NCI-H128 (cell line): ENCODE data around the gene ADPRM.
"Not testable (repeated sequence)": the region's sequence is repeated elsewhere in the genome, so short reads cannot be mapped to it uniquely, and the experiment has no call there.

Experiments used
- DNase-seq: peaks from one replicate; lab custom pipeline; 2025; ENCODE audit not compliant: unreplicated experiment; lab: John Stamatoyannopoulos, UW

ADPRM gene

DNA sequence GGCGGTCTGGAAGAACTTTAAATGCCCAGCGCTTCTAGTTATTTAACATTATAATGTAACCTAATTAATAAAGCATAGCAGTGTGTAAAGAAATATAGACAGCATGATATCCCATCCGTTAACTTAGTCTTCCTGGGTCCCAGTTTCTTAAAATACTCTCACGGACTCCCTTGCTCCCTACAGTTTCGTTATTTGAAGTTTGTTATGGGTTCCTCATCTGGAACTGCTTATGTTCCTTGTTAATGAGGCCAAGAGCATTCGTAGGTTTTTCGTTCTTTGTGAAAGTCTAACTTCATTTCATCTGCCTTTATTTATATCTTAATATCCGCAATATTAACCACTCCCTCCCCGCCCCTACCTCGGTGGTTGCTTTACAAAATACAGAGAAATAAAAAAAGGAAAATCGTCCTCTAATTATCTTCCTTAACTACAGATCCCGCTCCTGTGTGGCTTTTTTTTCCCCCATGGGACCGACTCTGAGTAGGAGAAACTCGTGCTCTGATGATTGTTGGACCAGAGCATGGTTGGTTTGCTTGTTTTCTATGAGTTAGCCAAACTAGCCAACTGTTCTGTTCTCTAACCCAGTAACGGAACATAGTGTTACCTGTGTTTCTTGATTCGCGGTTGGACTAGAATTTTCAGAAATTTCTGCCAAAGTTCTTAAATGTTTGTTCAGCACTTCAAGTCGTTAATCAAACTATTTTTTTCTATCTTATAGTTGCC lies 863 bp downstream of the ADPRM start:
- no peak for DNase-seq

GRCh38 chr17:10699856-10700255 lies 2.5 kb downstream of the ADPRM start:
- no peak for DNase-seq

- DNase-seq = no peak
Observed at GRCh38 chr17:10702574-10702973, 5.2 kb downstream of the ADPRM start.

DNA sequence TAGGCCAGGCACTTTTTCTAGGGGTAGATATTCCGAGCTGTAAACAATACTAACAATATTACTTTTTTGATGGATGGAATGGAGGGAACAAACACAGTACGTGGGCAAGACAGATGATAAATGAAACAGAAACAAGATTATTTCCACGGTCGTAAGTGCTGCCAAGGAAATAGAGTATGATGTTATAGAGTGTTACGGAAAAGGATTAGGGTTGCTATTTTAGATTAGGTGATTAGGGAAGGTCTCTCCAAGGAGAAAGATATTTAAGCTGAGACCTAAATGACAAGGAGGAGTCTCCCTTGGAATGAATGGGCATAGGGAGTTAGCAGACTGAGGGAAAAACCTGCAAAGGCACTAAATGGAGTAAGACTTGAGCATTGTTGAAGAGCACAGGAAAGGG lies 8.3 kb downstream of the ADPRM start:
- no peak for DNase-seq

- no peak for DNase-seq
Observed at GRCh38 chr17:10713318-10713717, 15.9 kb downstream of the ADPRM start.

DNA sequence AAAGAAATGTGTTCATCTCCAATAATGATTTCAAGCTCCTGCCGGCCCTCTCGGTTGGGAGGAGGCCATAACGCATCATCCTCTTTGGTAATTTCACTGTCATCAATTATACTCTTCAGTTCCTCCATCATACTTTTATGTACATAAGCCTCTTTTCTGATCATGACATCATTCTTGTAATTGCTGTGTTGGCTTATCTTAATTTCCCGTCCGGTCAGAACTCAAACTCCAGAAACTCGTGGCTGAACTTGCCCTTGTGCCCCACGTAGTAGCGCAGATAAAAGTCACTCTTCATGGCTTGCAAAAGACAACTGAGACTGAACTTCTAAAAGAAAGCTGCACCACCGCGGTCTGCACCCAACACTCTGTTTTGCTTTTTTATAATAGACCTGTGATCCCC lies 18.8 kb downstream of the ADPRM start:
- DNase-seq = no peak

DNA sequence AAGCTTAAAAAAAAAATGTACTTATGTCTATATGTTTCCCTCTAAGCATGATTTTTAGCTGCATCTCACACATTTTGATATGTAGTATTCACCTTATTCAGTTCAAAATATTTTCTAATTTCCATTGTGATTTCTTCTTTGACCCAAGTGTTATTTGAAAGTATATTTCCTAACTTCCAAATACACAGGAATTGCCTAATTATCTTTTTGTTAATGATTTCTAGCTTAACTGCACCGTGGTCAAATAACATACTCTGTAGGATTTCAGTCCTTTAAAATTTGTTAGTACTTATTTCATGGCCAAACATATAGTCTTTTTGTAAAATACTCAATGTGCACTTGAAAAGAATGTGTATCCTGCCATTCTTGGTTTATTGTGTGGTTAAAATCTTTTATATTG lies 21.2 kb downstream of the ADPRM start:
- DNase-seq = no peak

DNA sequence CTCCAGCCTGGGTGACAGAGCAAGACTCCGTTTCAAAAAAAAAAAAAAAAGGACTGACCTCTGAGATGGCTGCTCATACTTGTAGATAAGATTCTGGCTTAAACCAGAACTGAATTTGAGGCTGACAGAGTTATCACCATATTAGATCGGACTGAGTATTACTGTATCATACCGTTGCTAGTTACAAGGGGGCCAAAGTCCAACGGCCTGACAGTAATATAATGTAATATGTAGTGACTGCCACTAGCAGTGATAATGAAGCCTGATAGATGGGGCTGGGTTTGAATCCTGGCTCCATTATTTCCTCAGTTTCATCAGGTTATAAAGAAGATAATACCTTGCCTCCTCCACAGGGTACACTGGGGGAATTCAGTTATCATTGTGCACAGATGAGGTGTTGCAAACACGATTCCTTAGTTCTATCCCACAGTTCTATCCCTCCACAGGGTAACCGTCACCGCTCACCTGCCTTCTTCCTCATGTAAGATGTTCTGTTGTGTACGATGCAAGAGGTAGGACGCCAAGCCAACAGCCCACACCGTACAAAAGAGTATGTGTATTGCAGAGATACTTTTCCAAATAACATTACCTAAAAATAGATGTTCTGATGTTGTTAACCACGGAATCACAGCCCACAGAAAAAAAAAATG lies 27.3 kb downstream of the ADPRM start:
- DNase-seq = no peak

DNA sequence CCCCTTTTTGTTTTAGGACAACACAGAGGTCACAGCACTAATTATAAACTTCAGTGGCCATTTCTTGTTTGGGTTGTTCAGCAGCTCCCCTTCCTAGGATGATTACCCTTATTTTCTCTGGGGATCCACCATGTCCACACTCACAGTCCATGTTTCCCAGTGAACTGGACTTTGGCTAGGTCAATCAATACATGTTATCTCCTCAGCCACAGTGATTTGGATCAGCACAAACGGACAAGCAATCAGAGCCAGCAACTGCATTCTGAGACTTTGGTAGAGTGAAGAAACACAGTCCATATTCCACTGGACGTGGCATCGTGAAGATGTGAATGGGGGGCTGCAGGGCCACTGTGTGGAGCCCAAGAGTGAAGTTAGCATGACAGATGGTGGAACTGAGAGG lies 27.9 kb downstream of the ADPRM start:
- DNase-seq = no peak

- no peak for DNase-seq
Observed at GRCh38 chr17:10726196-10726595, 28.8 kb downstream of the ADPRM start.

DNA sequence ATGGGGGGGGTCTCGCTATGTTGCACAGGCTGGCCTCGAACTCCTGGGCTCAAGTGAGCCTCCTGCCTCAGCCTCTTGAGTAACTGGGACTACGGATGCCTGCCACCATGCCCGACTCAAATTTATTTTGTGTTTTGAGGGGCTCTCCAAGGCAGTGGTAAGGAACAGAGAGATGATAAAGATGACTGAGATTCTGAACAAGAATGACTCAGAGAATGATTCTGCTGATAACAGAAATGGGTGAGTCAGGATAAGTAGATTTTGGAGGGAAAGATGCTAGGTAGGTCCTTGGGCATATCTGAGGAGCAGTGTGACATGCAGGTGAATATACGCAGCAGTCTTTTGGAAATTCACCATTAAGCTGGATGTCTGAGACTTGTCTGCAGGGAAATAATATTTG lies 29.8 kb downstream of the ADPRM start:
- no peak for DNase-seq

DNA sequence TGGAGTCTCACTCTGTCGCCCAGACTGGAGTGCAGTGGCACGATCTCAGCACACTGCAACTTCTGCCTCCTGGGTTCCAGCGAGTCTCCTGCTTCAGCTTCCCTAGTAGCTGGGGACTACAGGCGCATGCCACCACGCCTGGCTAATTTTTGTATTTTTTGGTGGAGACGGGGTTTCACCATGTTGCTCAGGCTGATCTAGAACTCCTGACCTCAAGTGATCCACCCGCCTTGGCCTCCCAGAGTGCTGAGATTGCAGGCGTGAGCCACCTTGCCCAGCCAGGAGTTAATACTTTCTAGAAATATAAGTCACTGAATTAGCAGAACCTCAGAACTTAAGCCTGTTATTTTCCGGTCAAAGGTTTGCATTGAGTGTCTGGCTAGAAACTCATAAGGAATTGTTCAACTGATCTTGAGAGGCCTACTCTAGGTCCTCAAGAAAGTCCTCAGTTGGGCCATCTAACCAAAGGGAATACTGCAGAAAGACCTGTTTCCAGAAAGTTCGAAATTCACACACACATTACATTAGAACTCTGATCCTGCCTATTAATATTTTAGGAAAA lies 31.0 kb downstream of the ADPRM start:
- no peak for DNase-seq

DNA sequence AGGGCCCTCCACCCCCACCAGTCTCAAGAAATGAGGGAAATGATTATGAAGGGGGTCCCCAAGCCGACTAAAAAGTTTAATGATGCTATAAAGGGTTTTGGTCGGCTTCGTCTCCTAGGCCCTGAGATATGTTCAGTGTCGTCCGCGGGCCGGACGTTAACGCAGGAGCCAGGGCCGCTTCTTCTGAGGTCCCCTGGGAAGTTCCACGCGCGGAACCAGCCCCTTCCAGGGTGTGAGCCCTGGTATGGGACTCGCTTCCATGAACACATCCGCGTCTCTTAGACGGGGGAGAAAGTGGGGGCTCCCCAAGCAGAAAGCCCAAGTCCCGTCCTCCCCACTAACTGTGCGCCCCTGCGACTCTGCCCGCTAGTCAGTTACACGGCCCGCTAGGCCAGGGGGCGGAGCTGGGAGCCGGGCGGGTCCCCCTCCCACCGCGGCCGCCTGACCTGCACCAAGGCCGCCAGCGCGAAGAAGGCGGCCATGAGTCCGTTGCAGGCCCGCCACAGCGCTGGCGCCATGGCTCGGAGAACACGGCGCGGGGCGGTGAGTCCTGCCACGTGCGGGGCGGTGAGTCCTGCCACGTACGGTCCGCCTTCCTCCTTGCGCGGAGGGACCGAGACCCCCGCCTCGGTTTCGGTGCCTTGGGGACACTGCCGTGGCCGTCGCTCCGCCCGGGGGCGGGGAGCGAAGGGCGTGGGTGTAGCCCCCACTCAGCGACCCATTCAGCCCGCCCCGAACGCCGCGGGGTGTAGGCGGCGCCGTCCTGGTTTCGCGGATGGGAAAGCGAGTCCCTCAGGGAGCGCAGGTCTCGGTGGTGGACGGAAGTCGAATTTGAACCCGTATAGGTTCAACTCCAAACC lies 32.2 kb downstream of the ADPRM start, which contains the start of gene TMEM220:
TMEM220 (minus strand) TSS at position 690 of the 860 bp plus-strand sequence; CDS start at position 518, 172 bp downstream.
- DNase-seq = no peak

GRCh38 chr17:10730247-10730646 lies 32.9 kb downstream of the ADPRM start:
- DNase-seq = not testable (repeated sequence)

DNA sequence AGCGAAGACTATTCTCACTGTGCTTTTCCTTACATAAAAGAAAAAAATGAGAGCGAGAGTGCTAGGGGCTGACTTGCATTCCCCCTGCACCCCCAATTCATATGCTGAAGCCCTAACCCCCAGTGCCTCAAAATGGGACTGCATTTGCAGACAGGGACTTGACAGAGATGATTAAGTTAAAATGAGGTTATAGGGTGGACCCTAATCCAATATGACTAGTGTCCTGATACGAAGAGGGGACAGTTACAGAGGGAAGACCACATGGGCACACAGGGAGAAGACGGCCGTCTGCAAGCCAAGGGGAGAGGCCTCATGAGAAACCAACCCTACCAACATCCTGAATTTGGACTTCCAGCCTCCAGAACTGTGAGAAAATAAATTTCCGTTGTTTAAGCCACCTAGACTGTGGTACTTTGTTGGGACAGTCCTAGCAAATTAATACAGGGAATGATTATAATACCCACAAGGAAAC lies 34.0 kb downstream of the ADPRM start:
- no peak for DNase-seq

DNA sequence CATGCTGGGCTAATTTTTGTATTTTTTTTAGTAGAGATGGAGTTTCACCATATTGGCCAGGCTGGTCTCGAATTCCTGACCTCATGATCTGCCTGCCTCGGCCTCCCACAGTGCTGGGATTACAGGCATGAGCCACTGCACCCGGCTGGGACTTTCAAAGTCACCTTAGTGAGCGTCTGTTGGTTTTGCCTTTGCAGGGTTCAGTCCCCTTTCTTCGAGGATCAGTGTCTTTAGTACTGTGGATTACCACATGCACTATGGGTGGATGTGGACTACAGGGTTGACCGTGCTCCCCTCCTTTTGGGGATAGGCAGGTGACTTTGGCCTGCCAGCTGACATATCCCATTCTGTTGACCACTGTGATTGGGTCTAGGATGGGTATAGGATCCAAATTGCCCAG lies 34.7 kb downstream of the ADPRM start:
- not testable (repeated sequence) for DNase-seq

DNA sequence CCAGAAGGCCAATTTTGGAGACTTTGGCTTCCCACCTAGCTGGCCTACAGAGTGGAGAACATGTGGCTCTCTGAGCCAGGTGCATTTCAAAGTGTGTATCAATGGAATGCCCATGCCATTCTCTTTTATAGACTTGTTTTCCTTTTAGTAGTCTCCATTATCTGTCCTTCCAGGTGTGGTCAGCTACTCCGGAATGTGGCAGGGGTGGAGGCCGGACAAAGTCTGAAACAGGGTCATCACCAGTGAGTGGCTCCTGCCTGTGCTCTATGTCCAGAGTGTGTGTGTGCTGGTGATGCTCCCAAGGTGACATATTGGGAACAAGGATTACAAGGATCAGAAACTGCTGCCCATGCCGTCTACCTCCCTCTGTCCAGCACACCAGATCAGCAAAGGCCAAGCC lies 36.3 kb downstream of the ADPRM start:
- no peak for DNase-seq

DNA sequence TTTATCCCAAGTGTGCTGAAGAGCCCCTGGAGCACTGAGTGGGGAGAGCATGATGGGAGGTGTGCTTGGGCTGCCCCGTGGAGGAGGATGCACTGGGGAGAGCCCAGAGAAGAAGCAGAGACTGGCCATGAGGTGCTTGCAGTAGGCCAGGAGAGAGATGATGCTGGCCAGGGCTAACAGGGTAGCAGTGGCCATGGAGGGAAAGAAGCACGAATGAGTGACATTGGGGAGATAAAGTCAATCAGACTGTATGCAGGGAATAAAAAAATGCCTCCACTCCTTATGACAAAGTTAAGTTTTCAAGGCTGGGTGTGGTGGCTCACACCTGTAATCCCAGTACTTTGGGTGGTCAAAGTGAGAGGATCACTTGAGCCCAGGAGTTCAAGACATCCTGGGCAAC lies 37.9 kb downstream of the ADPRM start:
- no peak for DNase-seq

GRCh38 chr17:10735821-10736220 lies 38.4 kb downstream of the ADPRM start:
- no peak for DNase-seq

DNA sequence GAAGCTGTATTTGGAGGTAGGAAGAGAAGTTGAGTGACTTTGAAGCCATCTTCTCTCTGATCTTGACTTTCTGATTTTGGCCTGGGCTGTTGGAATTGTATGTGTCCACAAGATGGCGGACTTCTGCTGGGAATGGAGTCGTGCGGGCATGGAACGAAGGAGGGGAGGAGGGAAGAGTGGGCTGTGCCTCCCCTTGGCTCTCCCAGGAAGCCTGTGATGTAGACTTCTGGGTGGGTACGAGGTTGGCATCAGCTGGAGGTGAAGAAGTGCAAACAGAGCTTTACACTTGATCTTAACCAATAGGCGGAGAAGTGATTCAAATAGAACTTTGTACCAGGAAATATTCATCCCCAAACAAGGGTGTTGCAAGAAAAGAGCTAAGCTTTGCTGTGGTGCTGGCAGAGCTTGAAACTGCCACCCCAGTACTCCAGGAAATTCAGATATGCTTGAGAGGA lies 39.8 kb downstream of the ADPRM start:
- no peak for DNase-seq

DNA sequence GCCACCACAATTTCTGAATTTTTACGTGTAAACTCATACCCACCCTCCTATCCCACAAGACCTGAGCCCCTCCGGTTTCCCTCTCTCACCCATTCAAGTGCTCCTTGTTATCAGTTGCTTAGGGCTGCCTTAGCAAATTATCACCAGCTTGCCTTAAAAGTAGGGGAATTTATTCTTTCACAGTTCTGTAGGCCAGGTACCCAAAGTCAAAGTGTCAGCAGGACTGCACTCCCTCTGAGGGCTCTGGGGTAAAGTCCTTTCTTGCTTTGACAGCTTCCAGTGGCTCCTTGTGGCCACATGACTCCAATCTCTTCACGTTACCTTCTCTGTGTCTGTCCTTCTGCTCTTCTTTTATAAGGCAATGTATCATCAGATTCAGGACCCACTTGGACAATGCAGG lies 40.3 kb downstream of the ADPRM start:
- DNase-seq = no peak
